GM23338 (cell line): ENCODE data around the gene TYRP1. TPM values are rescaled to one million over a fixed set of nuclear protein-coding genes. Genes with fewer than 3 reads are reported as not detected.
A peak's percentile ranks its signal among the peaks of the same experiment; 100 is the strongest.

Experiments used
- ATAC-seq: fragments of 200-7000 bp; cut with Tn5 transposase; 3 replicates; pipeline ENCODE4 v1.9.1; 2020
- DNase-seq: peaks from one replicate; pipeline ENCODE4 v3.0.0-alpha.2; 2015; ENCODE audit warnings: low spot score
- H2AFZ ChIP-seq: fragments of 200-600 bp; sonication (generic); 2 replicates; pipeline ENCODE4 v1.8.0; 2016; ENCODE audit warnings: antibody characterized with exemption, mild to moderate bottlenecking, moderate library complexity
- H3F3A ChIP-seq: fragments of 200-600 bp; sonication (generic); replicated peaks from 2 replicates; pipeline ENCODE4 v1.8.0; 2017; ENCODE audit warnings: antibody characterized with exemption, mixed run types, low read depth
- H3K27ac ChIP-seq: fragments of 200-600 bp; sonication (generic); 2 replicates; pipeline ENCODE4 v1.6.1; 2016; ENCODE audit warnings: low read depth
- H3K27me3 ChIP-seq: fragments of 200-600 bp; sonication (generic); 2 replicates; pipeline ENCODE4 v1.8.0; 2016; ENCODE audit warnings: mild to moderate bottlenecking, mixed run types, moderate library complexity; ENCODE audit not compliant: insufficient read depth
- H3K36me3 ChIP-seq: fragments of 200-600 bp; sonication (generic); 2 replicates; pipeline ENCODE4 v1.8.0; 2016; ENCODE audit warnings: mild to moderate bottlenecking; ENCODE audit not compliant: insufficient read depth
- H3K4me1 ChIP-seq: fragments of 200-600 bp; sonication (generic); 2 replicates; pipeline ENCODE4 v1.8.0; 2016; ENCODE audit warnings: mild to moderate bottlenecking, moderate library complexity; ENCODE audit not compliant: insufficient read depth
- H3K4me2 ChIP-seq: fragments of 200-600 bp; sonication (generic); 2 replicates; pipeline ENCODE4 v1.7.1; 2017; ENCODE audit warnings: mixed run types
- H3K4me3 ChIP-seq: fragments of 200-600 bp; sonication (generic); 2 replicates; pipeline ENCODE4 v1.6.1; 2016; ENCODE audit warnings: mixed run types
- H3K79me2 ChIP-seq: fragments of 200-600 bp; sonication (generic); replicated peaks from 2 replicates; pipeline ENCODE4 v1.8.0; 2017; ENCODE audit warnings: mild to moderate bottlenecking; ENCODE audit not compliant: insufficient read depth
- H3K9me2 ChIP-seq: fragments of 200-600 bp; sonication (generic); 2 replicates; pipeline ENCODE4 v1.8.0; 2017; ENCODE audit not compliant: insufficient read depth
- H4K20me1 ChIP-seq: fragments of 200-600 bp; sonication (generic); replicated peaks from 2 replicates; pipeline ENCODE4 v1.8.0; 2017; ENCODE audit warnings: mild to moderate bottlenecking; ENCODE audit not compliant: insufficient read depth
- H3K27ac Mint-ChIP-seq: 2 replicates; pipeline ENCODE4 v1.8.0; 2020; ENCODE audit warnings: inconsistent platforms, mild to moderate bottlenecking, moderate library complexity, mixed read lengths
- H3K27me3 Mint-ChIP-seq: 3 replicates; pipeline ENCODE4 v1.8.0; 2022; ENCODE audit warnings: low read depth, mild to moderate bottlenecking, moderate library complexity, mixed read lengths, inconsistent platforms; ENCODE audit not compliant: insufficient read depth, poor library complexity
- H3K36me3 Mint-ChIP-seq: 3 replicates; pipeline ENCODE4 v1.8.0; 2021; ENCODE audit warnings: low read depth, mild to moderate bottlenecking, inconsistent platforms, moderate library complexity, mixed read lengths
- H3K4me1 Mint-ChIP-seq: 3 replicates; pipeline ENCODE4 v1.8.0; 2020; ENCODE audit warnings: mild to moderate bottlenecking, inconsistent platforms, mixed read lengths
- H3K4me3 Mint-ChIP-seq: 3 replicates; pipeline ENCODE4 v1.8.0; 2021; ENCODE audit warnings: moderate library complexity, mild to moderate bottlenecking, inconsistent platforms, mixed read lengths
- H3K9me3 Mint-ChIP-seq: 3 replicates; pipeline ENCODE4 v1.8.0; 2020; ENCODE audit warnings: moderate library complexity, mild to moderate bottlenecking, inconsistent platforms, mixed read lengths
- EZH2 ChIP-seq: fragments of 200-600 bp; sonication (generic); IDR thresholded peaks from one replicate; pipeline ENCODE4 v1.8.0; 2017; ENCODE audit warnings: antibody characterized with exemption, mild to moderate bottlenecking, low read depth; ENCODE audit not compliant: unreplicated experiment
- EZH2phosphoT487 ChIP-seq: fragments of 200-600 bp; sonication (generic); IDR thresholded peaks from one replicate; pipeline ENCODE4 v1.8.1; 2018; ENCODE audit warnings: antibody characterized with exemption; ENCODE audit not compliant: unreplicated experiment
- NANOG ChIP-seq: IDR thresholded peaks from 2 replicates; pipeline ENCODE4 v1.6.1; 2016; ENCODE audit warnings: antibody characterized with exemption, borderline replicate concordance
- REST ChIP-seq: IDR thresholded peaks from one replicate; pipeline ENCODE4 v1.6.1; 2018; ENCODE audit warnings: antibody characterized with exemption; ENCODE audit not compliant: unreplicated experiment
- ZNF114 ChIP-seq: fragments of 250-450 bp; sonication (Bioruptor Pico); IDR thresholded peaks from 2 replicates; pipeline ENCODE4 v1.5.0; 2020; ENCODE audit warnings: mild to moderate bottlenecking, moderate library complexity
- ZNF331 ChIP-seq: fragments of 250-450 bp; sonication (Bioruptor Pico); IDR thresholded peaks from 2 replicates; pipeline ENCODE4 v1.5.0; 2020; ENCODE audit warnings: low read depth, mild to moderate bottlenecking, moderate library complexity
- polyA plus RNA-seq: library from polyadenylated mRNA; unstranded; fragments of >200 nt; fragmentation: Nextera tagmentation; extraction: Ambion mirVana; gene quantifications from 2 replicates; pipeline ENCODE4 v1.2.1, GENCODE V29; 2016
- total RNA-seq: library from RNA; depleted of rRNA; stranded (reverse); fragments of >200 nt; shearing (Covaris generic); gene quantifications from 2 replicates; pipeline ENCODE4 v1.2.3, GENCODE V29; 2014
- TF ChIP-seq, protein P1 (sequence below), 2 experiments: fragments of 200-600 bp in 1 of 2; sonication (generic) in 1 of 2; conservative IDR thresholded peaks; 2 replicates each; pipeline versions ENCODE4 v1.5.1 to v1.6.1; 2016 to 2017; ENCODE audit warnings: antibody characterized with exemption in 2 of 2, low read depth in 2 of 2, mild to moderate bottlenecking in 2 of 2, moderate library complexity in 1 of 2
- TF ChIP-seq, protein P2 (sequence below): IDR thresholded peaks from 2 replicates; pipeline ENCODE4 v1.6.1; 2016; ENCODE audit warnings: antibody characterized with exemption

Gene TYRP1
- total and polyA plus RNA-seq, 2 experiments from 2014 or later, result not detected

DNA sequence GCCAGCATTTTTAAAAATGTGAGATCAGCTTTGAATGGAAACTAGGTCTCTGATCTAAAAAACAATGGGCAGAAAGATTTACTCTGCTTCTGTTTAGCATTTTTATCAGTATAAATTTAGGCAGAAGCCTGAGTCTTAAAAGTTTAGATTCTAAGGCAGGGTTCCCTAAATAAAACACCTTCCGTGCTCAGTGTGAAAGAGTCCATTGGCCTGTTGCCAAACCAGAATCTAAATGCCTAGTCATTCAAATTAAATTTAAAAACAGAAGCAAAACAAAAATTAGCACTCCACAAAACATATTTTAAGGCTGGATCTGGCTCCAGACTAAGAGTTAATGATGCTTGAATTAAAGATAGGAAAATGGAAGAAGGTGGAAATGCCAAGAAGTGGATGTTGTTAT is 4.5 kb downstream of the TYRP1 start (continued):
- TF ChIP-seq EZH2 (no peak), ZNF114 (CRISPR knock-in tag) (no peak)

DNA sequence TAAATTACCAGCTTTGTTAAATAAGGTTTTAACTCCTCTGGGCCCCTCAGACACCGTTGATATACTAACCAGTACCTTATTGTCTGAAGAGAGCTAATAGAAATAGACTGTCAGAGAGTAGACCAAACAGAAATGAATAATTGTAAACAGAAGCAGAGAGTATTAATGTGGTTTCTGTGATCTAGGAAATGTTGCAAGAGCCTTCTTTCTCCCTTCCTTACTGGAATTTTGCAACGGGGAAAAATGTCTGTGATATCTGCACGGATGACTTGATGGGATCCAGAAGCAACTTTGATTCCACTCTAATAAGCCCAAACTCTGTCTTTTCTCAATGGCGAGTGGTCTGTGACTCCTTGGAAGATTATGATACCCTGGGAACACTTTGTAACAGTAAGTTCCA is 5.1 kb downstream of the TYRP1 start:
- Histone ChIP-seq H3K4me1 (peaks cover 6% of the 10 kb centered on the region; the same call in 1 of the 2 replicates), H3F3A (no peaks in the 10 kb centered on the region), H3K27ac (no peak overlapping the region), H3K27me3 (no peaks in the 10 kb centered on the region), H3K9me2 (no peaks in the 10 kb centered on the region), H3K4me3 (no peak overlapping the region), H3K79me2 (no peaks in the 10 kb centered on the region), H3K36me3 (no peaks in the 10 kb centered on the region), H2AFZ (no peak overlapping the region), H3K4me2 (no peak overlapping the region), H4K20me1 (no peaks in the 10 kb centered on the region)
- Mint-ChIP-seq H3K9me3 (no peaks in the 10 kb centered on the region), H3K4me3 (no peak overlapping the region), H3K27ac (no peak overlapping the region), H3K36me3 (no peaks in the 10 kb centered on the region), H3K4me1 (peaks cover 11% of the 10 kb centered on the region; the same call in 2 of the 3 replicates), H3K27me3 (no peaks in the 10 kb centered on the region)
- DNase-seq (no peak), ATAC-seq (no peak)
- TF ChIP-seq REST (no peak), EZH2 (no peak), NANOG (no peak), ZNF114 (CRISPR knock-in tag) (no peak), EZH2phosphoT487 (no peak)

DNA sequence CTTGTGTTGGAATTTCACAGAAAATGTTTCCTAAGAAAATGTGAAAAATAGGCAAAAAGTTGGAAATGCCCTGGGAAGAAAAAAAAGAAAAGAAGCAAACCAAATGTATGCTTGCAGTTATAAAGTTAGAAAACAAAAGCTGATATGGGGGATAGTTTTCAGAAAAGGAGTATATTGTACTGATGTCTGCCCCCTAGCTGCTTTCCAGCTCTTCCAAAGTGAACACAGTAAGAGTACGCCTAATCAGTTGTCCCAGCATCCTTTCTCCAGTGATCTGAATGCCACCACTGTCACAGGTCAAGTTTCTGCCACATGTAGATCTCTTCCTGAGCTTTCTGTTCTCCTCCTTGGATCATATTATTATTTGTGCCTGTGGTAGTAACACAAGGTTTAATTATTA is 5.8 kb downstream of the TYRP1 start:
- peak; percentile 34; the same call in 2 of the 3 replicates for ATAC-seq
- no peak overlapping the region for H3K4me3 ChIP-seq
- peaks cover 11% of the 10 kb centered on the region; the same call in 2 of the 3 replicates for H3K4me1 Mint-ChIP-seq
- no peaks in the 10 kb centered on the region for H3K36me3 ChIP-seq
- H4K20me1 ChIP-seq, result no peaks in the 10 kb centered on the region
- no peaks in the 10 kb centered on the region for H3K9me3 Mint-ChIP-seq
- no peak overlapping the region for H3K4me3 Mint-ChIP-seq
- no peak overlapping the region for H2AFZ ChIP-seq
- no peak overlapping the region for H3K4me2 ChIP-seq
- H3K79me2 ChIP-seq, result no peaks in the 10 kb centered on the region
- H3K36me3 Mint-ChIP-seq, result no peaks in the 10 kb centered on the region
- no peak overlapping the region for H3K27ac ChIP-seq
- peaks cover 6% of the 10 kb centered on the region; the same call in 1 of the 2 replicates for H3K4me1 ChIP-seq
- TF ChIP-seq EZH2 (no peak), ZNF331 (no peak), EZH2phosphoT487 (no peak), NANOG (no peak), REST (no peak)
- TF ChIP-seq, protein P1, sequence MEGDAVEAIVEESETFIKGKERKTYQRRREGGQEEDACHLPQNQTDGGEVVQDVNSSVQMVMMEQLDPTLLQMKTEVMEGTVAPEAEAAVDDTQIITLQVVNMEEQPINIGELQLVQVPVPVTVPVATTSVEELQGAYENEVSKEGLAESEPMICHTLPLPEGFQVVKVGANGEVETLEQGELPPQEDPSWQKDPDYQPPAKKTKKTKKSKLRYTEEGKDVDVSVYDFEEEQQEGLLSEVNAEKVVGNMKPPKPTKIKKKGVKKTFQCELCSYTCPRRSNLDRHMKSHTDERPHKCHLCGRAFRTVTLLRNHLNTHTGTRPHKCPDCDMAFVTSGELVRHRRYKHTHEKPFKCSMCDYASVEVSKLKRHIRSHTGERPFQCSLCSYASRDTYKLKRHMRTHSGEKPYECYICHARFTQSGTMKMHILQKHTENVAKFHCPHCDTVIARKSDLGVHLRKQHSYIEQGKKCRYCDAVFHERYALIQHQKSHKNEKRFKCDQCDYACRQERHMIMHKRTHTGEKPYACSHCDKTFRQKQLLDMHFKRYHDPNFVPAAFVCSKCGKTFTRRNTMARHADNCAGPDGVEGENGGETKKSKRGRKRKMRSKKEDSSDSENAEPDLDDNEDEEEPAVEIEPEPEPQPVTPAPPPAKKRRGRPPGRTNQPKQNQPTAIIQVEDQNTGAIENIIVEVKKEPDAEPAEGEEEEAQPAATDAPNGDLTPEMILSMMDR (conservative IDR thresholded peaks at IDR 0.05; ENCODE audit: low read depth in 2 of 2), result peak; percentile 38 to 52
- TF ChIP-seq, protein P2, sequence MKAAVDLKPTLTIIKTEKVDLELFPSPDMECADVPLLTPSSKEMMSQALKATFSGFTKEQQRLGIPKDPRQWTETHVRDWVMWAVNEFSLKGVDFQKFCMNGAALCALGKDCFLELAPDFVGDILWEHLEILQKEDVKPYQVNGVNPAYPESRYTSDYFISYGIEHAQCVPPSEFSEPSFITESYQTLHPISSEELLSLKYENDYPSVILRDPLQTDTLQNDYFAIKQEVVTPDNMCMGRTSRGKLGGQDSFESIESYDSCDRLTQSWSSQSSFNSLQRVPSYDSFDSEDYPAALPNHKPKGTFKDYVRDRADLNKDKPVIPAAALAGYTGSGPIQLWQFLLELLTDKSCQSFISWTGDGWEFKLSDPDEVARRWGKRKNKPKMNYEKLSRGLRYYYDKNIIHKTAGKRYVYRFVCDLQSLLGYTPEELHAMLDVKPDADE, result no peak
- H3K27me3 ChIP-seq, result no peaks in the 10 kb centered on the region
- peak; percentile 22 for DNase-seq
- H3K9me2 ChIP-seq, result no peaks in the 10 kb centered on the region
- H3K27me3 Mint-ChIP-seq, result no peaks in the 10 kb centered on the region
- no peak overlapping the region for H3K27ac Mint-ChIP-seq
- no peaks in the 10 kb centered on the region for H3F3A ChIP-seq
